Renal cortex interstitium (tissue), 15 donors: Measurements from ENCODE around the gene TMEM182. TPM values are rescaled to one million over a fixed set of nuclear protein-coding genes. Genes with fewer than 3 reads are reported as not detected.
A peak's percentile ranks its signal among the peaks of the same experiment; 100 is the strongest.

ENCODE experiments used
- DNase-seq, 11 donors: peaks; one replicate each; pipeline ENCODE4 v3.0.0-alpha.2; 2013; ENCODE audit warnings: low read depth in 9 of 11, low spot score in 4 of 11; ENCODE audit errors: extremely low read depth in 1 of 11
- long read RNA-seq, 16 experiments: transcript quantifications; one replicate each; lab custom pipeline, GENCODE V29; 2026
- polyA plus RNA-seq, 3 donors: library from polyadenylated mRNA; unstranded; fragments of 120-200 nt; gene quantifications; one replicate each; pipeline ENCODE4 v1.2.1, GENCODE V29; 2013; ENCODE audit not compliant: insufficient read length in 3 of 3

Gene TMEM182
- 1 to 10 TPM; 6.8 to 8.8 (median 7.0) TPM for polyA plus RNA-seq
- long read RNA-seq, donor 1, partial matches to known transcripts: 0 of 3 reads
- long read RNA-seq, donor 1, other reads (novel, unspliced or antisense): 0 of 3 reads
- long read RNA-seq, donor 2, transcript TMEM182-207 (2 exons, 1,804 nt): major isoform, 5 of 8 reads
- long read RNA-seq, donor 2, partial matches to known transcripts: 0 of 8 reads
- long read RNA-seq, donor 2, other reads (novel, unspliced or antisense): 0 of 8 reads
- long read RNA-seq, donor 3, partial matches to known transcripts: 0 of 6 reads
- long read RNA-seq, donor 3, other reads (novel, unspliced or antisense): 0 of 6 reads
- long read RNA-seq, donor 4, partial matches to known transcripts: 0 of 3 reads
- long read RNA-seq, donor 4, other reads (novel, unspliced or antisense): 0 of 3 reads
- long read RNA-seq, donor 5: 0 reads
- long read RNA-seq, donor 6, transcript TMEM182-202 (5 exons, 3,112 nt): major isoform, 6 of 8 reads
- long read RNA-seq, donor 6, partial matches to known transcripts: 0 of 8 reads
- long read RNA-seq, donor 6, other reads (novel, unspliced or antisense): 0 of 8 reads
- long read RNA-seq, donor 7, transcript TMEM182-202 (5 exons, 3,112 nt): major isoform, 6 of 8 reads
- long read RNA-seq, donor 7, partial matches to known transcripts: 0 of 8 reads
- long read RNA-seq, donor 7, other reads (novel, unspliced or antisense): 0 of 8 reads
- long read RNA-seq, donor 8, transcript TMEM182-202 (5 exons, 3,112 nt): major isoform, 6 of 10 reads
- long read RNA-seq, donor 8, partial matches to known transcripts: 0 of 10 reads
- long read RNA-seq, donor 8, other reads (novel, unspliced or antisense): 0 of 10 reads
- long read RNA-seq, donor 9, transcript TMEM182-202 (5 exons, 3,112 nt): major isoform, 6 of 8 reads
- long read RNA-seq, donor 9, partial matches to known transcripts: 0 of 8 reads
- long read RNA-seq, donor 9, other reads (novel, unspliced or antisense): 0 of 8 reads
- long read RNA-seq, donor 10, partial matches to known transcripts: 0 of 4 reads
- long read RNA-seq, donor 10, other reads (novel, unspliced or antisense): 0 of 4 reads
- long read RNA-seq, donor 11, partial matches to known transcripts: 0 of 3 reads
- long read RNA-seq, donor 11, other reads (novel, unspliced or antisense): 0 of 3 reads
- long read RNA-seq, donor 12, partial matches to known transcripts: 0 of 1 reads
- long read RNA-seq, donor 12, other reads (novel, unspliced or antisense): 0 of 1 reads
- long read RNA-seq, donor 13, transcript TMEM182-202 (5 exons, 3,112 nt): major isoform, 6 of 10 reads
- long read RNA-seq, donor 13, partial matches to known transcripts: 0 of 10 reads
- long read RNA-seq, donor 13, other reads (novel, unspliced or antisense): 0 of 10 reads
- long read RNA-seq, donor 14, partial matches to known transcripts: 0 of 2 reads
- long read RNA-seq, donor 14, other reads (novel, unspliced or antisense): 0 of 2 reads
- long read RNA-seq, donor 15, partial matches to known transcripts: 0 of 4 reads
- long read RNA-seq, donor 15, other reads (novel, unspliced or antisense): 0 of 4 reads
- long read RNA-seq, donor 16, transcript TMEM182-202 (5 exons, 3,112 nt): major isoform, 8 of 13 reads
- long read RNA-seq, donor 16, partial matches to known transcripts: 0 of 13 reads
- long read RNA-seq, donor 16, other reads (novel, unspliced or antisense): 0 of 13 reads

- DNase-seq: no peak
Measured at GRCh38 chr2:102761763-102762162, at the start of gene TMEM182. Gene TMEM182 (plus strand): TSS chr2:102762031. CDS start chr2:102762218, 187 bp downstream.

- no peak for DNase-seq
Measured at GRCh38 chr2:102717308-102718018, 44.4 kb upstream of the TMEM182 start.

- no peak for DNase-seq
Measured at GRCh38 chr2:102718387-102719316, 43.2 kb upstream of the TMEM182 start.

- no peak for DNase-seq
Measured at GRCh38 chr2:102724016-102724490, 37.8 kb upstream of the TMEM182 start.

GRCh38 chr2:102724553-102724952 is 37.3 kb upstream of the TMEM182 start:
- DNase-seq: no peak

GRCh38 chr2:102726128-102727087 is 35.4 kb upstream of the TMEM182 start:
- no peak for DNase-seq

GRCh38 chr2:102735416-102736109 is 26.3 kb upstream of the TMEM182 start:
- DNase-seq: peak in 3 of 11 donors; percentile 3 to 17 (median 11)

GRCh38 chr2:102736110-102736409 is 25.8 kb upstream of the TMEM182 start:
- DNase-seq: peak in 2 of 11 donors; percentile 12 to 37

- peak in 10 of 11 donors; percentile 44 to 75 (median 60) for DNase-seq
Measured at GRCh38 chr2:102736410-102737409, 25.1 kb upstream of the TMEM182 start.

GRCh38 chr2:102737431-102737830 is 24.4 kb upstream of the TMEM182 start:
- DNase-seq: peak in 1 of 11 donors; percentile 3

- DNase-seq: no peak
Measured at GRCh38 chr2:102743259-102743658, 18.6 kb upstream of the TMEM182 start.

GRCh38 chr2:102748107-102748506 is 13.7 kb upstream of the TMEM182 start:
- no peak for DNase-seq

GRCh38 chr2:102749938-102750337 is 11.9 kb upstream of the TMEM182 start:
- no peak for DNase-seq
